GM13977 (cell line): ENCODE measurements around the gene SLC34A3.

Experiments used
- DNase-seq: peaks from one replicate; pipeline ENCODE4 v3.0.0; 2012; ENCODE audit warnings: low spot score
- CTCF ChIP-seq: IDR thresholded peaks from 2 replicates; pipeline ENCODE4 v1.5.1; 2012; ENCODE audit warnings: mild to moderate bottlenecking, control low read depth; ENCODE audit not compliant: insufficient read depth; ENCODE audit errors: extremely low read depth, missing control alignments
- in situ Hi-C: fragments of 300-500 bp; cut with MboI; formaldehyde crosslinking; loops from one replicate; pipeline ENCODE4 v1.12.0; 2022; ENCODE audit warnings: low sequenced_read_pairs, low pct_unique_long_range_greater_than_20kb, mixed read lengths, inconsistent platforms; ENCODE audit not compliant: unreplicated experiment

SLC34A3 gene

GRCh38 chr9:137194909-137195308 lies 35.8 kb upstream of the SLC34A3 start:
- no peak for TF ChIP-seq CTCF
- no peak for DNase-seq
- in situ Hi-C loops: no loop called here

GRCh38 chr9:137195525-137196220 lies 35.0 kb upstream of the SLC34A3 start:
- in situ Hi-C loops: no loop called here
- DNase-seq: no peak
- no peak for TF ChIP-seq CTCF

GRCh38 chr9:137198051-137198901 lies 32.4 kb upstream of the SLC34A3 start:
- DNase-seq: no peak
- TF ChIP-seq CTCF: no peak
- in situ Hi-C loops: no loop called here

- TF ChIP-seq CTCF: no peak
- DNase-seq: no peak
- in situ Hi-C loops: no loop called here
Observed at GRCh38 chr9:137198902-137199283, 31.8 kb upstream of the SLC34A3 start.

- in situ Hi-C loops: no loop called here
- no peak for TF ChIP-seq CTCF
- DNase-seq: no peak
Observed at GRCh38 chr9:137199411-137200121, 31.1 kb upstream of the SLC34A3 start.

GRCh38 chr9:137200311-137201204 lies 30.1 kb upstream of the SLC34A3 start, which contains the start of gene TPRN:
Gene TPRN, minus strand, starts transcription at chr9:137200741. Its CDS starts 30 bp downstream, at chr9:137200711.
- DNase-seq: peak; percentile 100
- in situ Hi-C loops: no loop called here
- TF ChIP-seq CTCF: no peak
